Left lung (tissue), 10 donors: ENCODE measurements around the gene TBC1D22B. TPM values are rescaled to one million over a fixed set of nuclear protein-coding genes. Genes with fewer than 3 reads are reported as not detected.

Source experiments
- ATAC-seq: fragments of 200-7000 bp; cut with Tn5 transposase; one replicate; pipeline ENCODE4 v1.9.1; 2020; ENCODE audit warnings: moderate library complexity
- DNase-seq, 4 donors: peaks; one replicate each; pipeline ENCODE4 v3.0.0-alpha.2; 2013 to 2020
- H3K27ac ChIP-seq, 2 donors: fragments of 200-600 bp; sonication (generic) in 1 of 2; one replicate each; pipeline versions ENCODE4 v1.5.0 to v1.8.0; 2020 to 2021
- H3K27me3 ChIP-seq, 2 donors: fragments of 200-600 bp; sonication (generic) in 1 of 2; one replicate each; pipeline versions ENCODE4 v1.5.0 to v1.8.0; 2020 to 2021
- H3K36me3 ChIP-seq, 2 donors: fragments of 200-600 bp; sonication (generic) in 1 of 2; one replicate each; pipeline versions ENCODE4 v1.5.0 to v1.8.0; 2020 to 2021
- H3K4me1 ChIP-seq, 2 donors: fragments of 200-600 bp; one replicate each; pipeline ENCODE4 v1.8.0; 2021
- H3K4me3 ChIP-seq, 2 donors: fragments of 200-600 bp; sonication (generic) in 1 of 2; one replicate each; pipeline versions ENCODE4 v1.5.0 to v1.8.0; 2020 to 2021; ENCODE audit warnings: mild to moderate bottlenecking in 1 of 2
- H3K9me3 ChIP-seq, 2 donors: fragments of 200-600 bp; sonication (generic) in 1 of 2; one replicate each; pipeline versions ENCODE4 v1.5.0 to v1.8.0; 2020 to 2021
- intact Hi-C, 2 donors: fragments of 100-400 bp; cut with DNase I; formaldehyde crosslinking; loops; one replicate each; pipeline versions ENCODE4 v1.11.2 to v1.14.2; 2022
- polyA plus RNA-seq, 6 donors: library from polyadenylated mRNA; unstranded; fragments of 120-200 nt; gene quantifications; one replicate each; pipeline ENCODE4 v1.2.1, GENCODE V29; 2013; ENCODE audit not compliant: insufficient read length in 6 of 6
- total RNA-seq, 2 donors: library from RNA; stranded (reverse); fragmentation: NEBNext Ultra II Directional; extraction: Animal tissue kit (Norgen Biotek cat#: 25700); gene quantifications; one replicate each; pipeline ENCODE4 v1.2.1, GENCODE V29; 2021
- TF ChIP-seq, protein P1 (sequence below), 2 donors: fragments of 200-600 bp; sonication (generic) in 1 of 2; IDR thresholded peaks; one replicate each; pipeline versions ENCODE4 v1.5.0 to v1.8.0; 2021; ENCODE audit warnings: antibody characterized with exemption in 2 of 2
- donor health status: DM: no; HTN: yes; CAD: no.
- donor health status: DM: no; HTN: no; CAD: no.

Gene TBC1D22B
- total and polyA plus RNA-seq, 8 donors, result 10.7 to 14.6 (median 12.8) TPM

DNA sequence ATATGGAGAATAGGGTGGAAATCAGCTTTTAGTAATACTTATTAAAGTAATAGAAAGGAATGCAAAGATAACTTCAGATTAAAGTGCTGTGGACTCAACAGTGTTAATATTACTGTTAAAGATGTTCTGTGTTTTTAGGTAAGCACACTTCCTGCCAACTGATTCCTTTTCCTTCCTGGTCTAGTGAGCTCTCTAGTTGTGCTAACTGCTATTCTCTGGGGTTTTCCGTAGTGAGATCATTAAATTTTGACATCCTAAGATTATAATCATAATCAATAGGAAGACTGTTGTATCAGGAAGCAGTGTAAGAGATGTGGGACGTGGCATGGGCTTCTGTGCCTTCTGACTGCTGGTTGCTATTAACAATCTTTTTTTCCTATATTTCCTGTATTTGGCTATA, 1.6 kb downstream of the TBC1D22B start:
- H3K4me1 ChIP-seq, result peaks cover 6 to 39% of the 10 kb centered on the region in 2 donors
- intact Hi-C loops, result no loop called here
- DNase-seq (no peak), ATAC-seq (no peak)
- H3K27ac ChIP-seq, result peak overlapping the region in 1 of 2 donors; percentile 87
- H3K9me3 ChIP-seq, result no peaks in the 10 kb centered on the region
- no peaks in the 10 kb centered on the region for H3K36me3 ChIP-seq
- H3K4me3 ChIP-seq, result peak overlapping the region in 1 of 2 donors; percentile 70
- TF ChIP-seq, protein P1, sequence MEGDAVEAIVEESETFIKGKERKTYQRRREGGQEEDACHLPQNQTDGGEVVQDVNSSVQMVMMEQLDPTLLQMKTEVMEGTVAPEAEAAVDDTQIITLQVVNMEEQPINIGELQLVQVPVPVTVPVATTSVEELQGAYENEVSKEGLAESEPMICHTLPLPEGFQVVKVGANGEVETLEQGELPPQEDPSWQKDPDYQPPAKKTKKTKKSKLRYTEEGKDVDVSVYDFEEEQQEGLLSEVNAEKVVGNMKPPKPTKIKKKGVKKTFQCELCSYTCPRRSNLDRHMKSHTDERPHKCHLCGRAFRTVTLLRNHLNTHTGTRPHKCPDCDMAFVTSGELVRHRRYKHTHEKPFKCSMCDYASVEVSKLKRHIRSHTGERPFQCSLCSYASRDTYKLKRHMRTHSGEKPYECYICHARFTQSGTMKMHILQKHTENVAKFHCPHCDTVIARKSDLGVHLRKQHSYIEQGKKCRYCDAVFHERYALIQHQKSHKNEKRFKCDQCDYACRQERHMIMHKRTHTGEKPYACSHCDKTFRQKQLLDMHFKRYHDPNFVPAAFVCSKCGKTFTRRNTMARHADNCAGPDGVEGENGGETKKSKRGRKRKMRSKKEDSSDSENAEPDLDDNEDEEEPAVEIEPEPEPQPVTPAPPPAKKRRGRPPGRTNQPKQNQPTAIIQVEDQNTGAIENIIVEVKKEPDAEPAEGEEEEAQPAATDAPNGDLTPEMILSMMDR (IDR thresholded peaks at IDR 0.05), result no peak
- H3K27me3 ChIP-seq, result no peaks in the 10 kb centered on the region

DNA sequence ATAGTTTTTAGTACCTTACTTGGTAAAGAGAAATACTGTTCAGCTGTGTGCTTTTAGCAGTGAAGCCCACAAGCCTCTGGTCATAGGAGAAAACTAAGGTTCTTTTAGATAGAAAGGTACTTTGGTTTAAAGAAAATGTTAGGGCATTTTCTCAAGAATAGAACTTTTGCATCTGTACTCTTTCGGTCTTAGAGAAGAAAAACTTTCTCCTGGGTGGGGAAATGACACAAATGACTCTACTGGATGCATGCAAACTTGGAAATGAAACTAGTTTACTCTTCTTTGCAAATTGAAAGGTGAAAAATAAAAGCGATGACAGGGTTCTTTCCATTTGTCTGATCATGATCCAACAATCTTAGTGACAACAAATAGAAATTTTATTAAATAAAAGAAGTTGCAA, 2.5 kb downstream of the TBC1D22B start:
- intact Hi-C loops, result no loop called here
- Histone ChIP-seq H3K4me1 (peaks cover 6 to 45% of the 10 kb centered on the region in 2 donors), H3K4me3 (no peak overlapping the region), H3K9me3 (no peaks in the 10 kb centered on the region), H3K36me3 (no peaks in the 10 kb centered on the region), H3K27me3 (no peaks in the 10 kb centered on the region), H3K27ac (peak overlapping the region in 1 of 2 donors; percentile 87)
- TF ChIP-seq, protein P1 (IDR thresholded peaks at IDR 0.05), result no peak
- ATAC-seq (no peak), DNase-seq (no peak)

DNA sequence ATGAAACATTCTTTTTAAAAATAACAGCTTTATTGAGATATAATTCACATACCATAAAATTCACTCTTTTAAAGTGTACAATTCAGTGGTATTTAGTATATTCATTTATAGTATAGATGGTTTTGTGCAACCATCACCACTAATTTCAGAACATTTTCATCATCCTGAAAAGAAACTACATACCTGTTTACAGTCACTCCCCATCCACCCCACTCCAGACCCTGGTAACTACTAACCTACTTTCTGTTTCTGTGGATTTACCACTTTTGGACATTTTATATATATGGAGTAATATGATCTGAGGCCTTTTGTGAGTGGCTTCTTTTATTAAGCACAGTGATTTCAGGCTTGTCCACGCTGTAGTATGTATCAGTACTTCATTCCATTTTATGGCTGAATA, 2.9 kb downstream of the TBC1D22B start:
- no peak overlapping the region for H3K4me3 ChIP-seq
- peaks cover 6 to 45% of the 10 kb centered on the region in 2 donors for H3K4me1 ChIP-seq
- no peaks in the 10 kb centered on the region for H3K36me3 ChIP-seq
- ATAC-seq, result no peak
- no peak for DNase-seq
- no peaks in the 10 kb centered on the region for H3K27me3 ChIP-seq
- H3K9me3 ChIP-seq, result no peaks in the 10 kb centered on the region
- TF ChIP-seq, protein P1 (IDR thresholded peaks at IDR 0.05), result no peak
- no peak overlapping the region for H3K27ac ChIP-seq
- intact Hi-C loops, result no loop called here

DNA sequence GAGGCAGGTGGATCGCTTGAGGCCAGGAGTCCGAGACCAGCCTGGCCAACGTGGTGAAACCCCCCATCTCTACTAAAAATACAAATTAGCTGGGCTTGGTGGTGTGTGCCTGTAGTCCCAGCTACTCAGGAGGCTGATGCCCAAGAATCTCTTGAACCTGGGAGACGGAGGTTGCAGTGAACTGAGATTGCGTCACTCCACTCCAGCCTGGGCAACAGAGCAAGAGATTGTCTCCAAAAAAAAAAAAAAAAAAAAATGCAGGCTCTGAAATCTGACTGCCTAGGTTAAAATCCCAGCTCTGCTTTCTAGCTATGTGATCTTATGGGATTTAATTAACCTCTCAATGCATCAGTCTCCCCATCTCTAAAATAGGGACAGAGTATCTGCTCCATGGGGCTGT, 3.6 kb downstream of the TBC1D22B start:
- TF ChIP-seq, protein P1 (IDR thresholded peaks at IDR 0.05), result no peak

DNA sequence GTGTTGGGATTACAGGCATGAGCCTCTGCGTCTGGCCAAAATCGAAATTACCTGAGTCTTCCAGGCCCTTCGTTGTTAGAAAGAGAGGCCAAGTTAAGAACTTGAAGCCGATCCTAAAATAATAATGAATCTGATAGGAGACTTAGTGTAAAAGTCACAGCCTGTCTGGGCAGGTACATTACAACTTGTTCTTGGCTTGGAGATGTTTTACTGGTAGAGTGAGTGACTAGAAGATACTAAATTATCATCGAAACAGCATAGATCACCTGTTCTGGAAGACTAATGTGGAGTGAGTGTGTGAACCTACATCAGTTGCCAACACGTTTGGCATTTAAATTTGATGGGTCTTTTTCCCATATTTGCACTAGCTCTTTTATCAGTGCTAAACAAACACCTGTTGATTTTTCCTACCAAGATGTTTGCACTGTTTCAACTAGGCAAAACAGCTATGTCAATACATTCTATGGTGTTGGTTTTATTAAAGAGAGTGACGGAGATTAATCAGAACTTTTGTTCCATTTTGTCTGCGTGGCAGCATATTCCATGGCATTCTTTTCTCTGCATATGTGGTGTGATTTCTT, 5.0 kb downstream of the TBC1D22B start:
- H3K27me3 ChIP-seq, result no peaks in the 10 kb centered on the region
- ATAC-seq, result no peak

More for the DNA sequence above, 3.6 kb downstream of the TBC1D22B start:
- peaks cover 6 to 45% of the 10 kb centered on the region in 2 donors for H3K4me1 ChIP-seq
- H3K9me3 ChIP-seq, result no peaks in the 10 kb centered on the region
- H3K27ac ChIP-seq, result no peak overlapping the region
- ATAC-seq, result no peak
- DNase-seq, result no peak
- no peaks in the 10 kb centered on the region for H3K27me3 ChIP-seq
- no peaks in the 10 kb centered on the region for H3K36me3 ChIP-seq
- intact Hi-C loops, result no loop called here
- H3K4me3 ChIP-seq, result no peak overlapping the region

More for the DNA sequence above, 5.0 kb downstream of the TBC1D22B start:
- DNase-seq, result no peak
- peaks cover 6 to 34% of the 10 kb centered on the region in 2 donors for H3K4me1 ChIP-seq
- H3K4me3 ChIP-seq, result no peak overlapping the region
- intact Hi-C loops, result no loop called here
- H3K9me3 ChIP-seq, result peaks cover 0 to 3% of the 10 kb centered on the region in 2 donors
- TF ChIP-seq, protein P1 (IDR thresholded peaks at IDR 0.05), result no peak
- no peaks in the 10 kb centered on the region for H3K36me3 ChIP-seq
- no peak overlapping the region for H3K27ac ChIP-seq
